ENCODE results near the gene TMEM141. TPM values are rescaled to one million over a fixed set of nuclear protein-coding genes. Genes with fewer than 3 reads are reported as not detected.

The TMEM141 gene
- total and polyA plus RNA-seq, 2 of the 8 experiments (the other 6 are each of a cell fraction or from before 2014, with no cell fraction given): 51.1 to 137 TPM

GRCh38 chr9:136825295-136826187 lies 34.4 kb downstream of the TMEM141 start (continued):
- TF ChIP-seq POLR2A (IDR thresholded peaks at IDR 0.05; ENCODE audit: control extremely low read depth in 1 of 2, low read depth in 2 of 2, low read length in 2 of 2) (no peak), CEBPB (IDR thresholded peaks at IDR 0.05; ENCODE audit: low read depth, low read length) (no peak), CREB1 (IDR thresholded peaks at IDR 0.05) (no peak), SIX5 (IDR thresholded peaks at IDR 0.05; ENCODE audit: low read depth, low read length) (no peak), YY1 (IDR thresholded peaks at IDR 0.05; ENCODE audit: low read depth, low read length) (no peak)

All from H1 (cell line).